HG03558 (cell line): Measurements from ENCODE around the gene NFX1.
"Not testable (repeated sequence)": the region's sequence is repeated elsewhere in the genome, so short reads cannot be mapped to it uniquely, and the experiment has no call there.

ENCODE experiments used
- ATAC-seq: cut with Tn5 transposase; IDR thresholded peaks from one replicate; pipeline ENCODE4 v1.9.1; 2021; ENCODE audit warnings: moderate number of reproducible peaks; ENCODE audit not compliant: unreplicated experiment; ENCODE audit errors: extremely low read depth

Gene NFX1

DNA sequence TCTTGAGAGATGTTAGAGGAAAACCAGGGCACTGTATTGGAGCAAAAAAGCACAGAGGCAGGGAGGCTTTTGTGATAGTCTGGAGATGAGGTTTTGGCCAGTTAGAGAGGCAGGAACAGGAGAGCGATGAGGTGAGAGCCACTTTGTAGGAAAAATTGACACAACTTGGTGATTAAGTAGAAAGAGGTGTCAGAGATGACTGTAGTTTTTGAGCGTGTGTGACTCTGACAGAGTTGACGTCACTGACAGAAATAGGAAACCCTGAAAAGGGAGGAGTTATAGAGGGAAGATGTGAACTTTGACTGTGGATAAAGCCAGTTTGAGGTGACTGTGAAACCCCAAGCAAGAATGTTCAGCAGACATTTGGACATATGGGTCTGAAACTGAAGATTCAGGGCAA lies 15.7 kb downstream of the NFX1 start:
- ATAC-seq = no peak

DNA sequence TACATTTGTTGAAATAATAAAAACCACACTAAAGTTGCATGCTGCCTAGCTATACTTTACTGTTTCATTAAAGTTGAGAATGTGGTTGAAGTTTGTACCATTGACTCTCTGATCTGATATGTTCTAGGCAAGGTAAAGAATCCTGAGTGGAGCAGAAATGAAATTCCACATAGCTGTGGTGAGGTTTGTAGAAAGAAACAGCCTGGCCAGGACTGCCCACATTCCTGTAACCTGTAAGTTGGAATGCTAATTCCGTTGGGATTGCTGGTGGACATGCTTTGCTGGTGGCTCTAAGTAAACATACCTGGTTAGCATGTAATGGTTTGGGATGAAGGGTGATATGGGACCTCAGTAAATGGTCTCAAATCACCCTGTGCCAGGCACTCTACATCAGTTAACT lies 16.8 kb downstream of the NFX1 start:
- ATAC-seq = no peak

DNA sequence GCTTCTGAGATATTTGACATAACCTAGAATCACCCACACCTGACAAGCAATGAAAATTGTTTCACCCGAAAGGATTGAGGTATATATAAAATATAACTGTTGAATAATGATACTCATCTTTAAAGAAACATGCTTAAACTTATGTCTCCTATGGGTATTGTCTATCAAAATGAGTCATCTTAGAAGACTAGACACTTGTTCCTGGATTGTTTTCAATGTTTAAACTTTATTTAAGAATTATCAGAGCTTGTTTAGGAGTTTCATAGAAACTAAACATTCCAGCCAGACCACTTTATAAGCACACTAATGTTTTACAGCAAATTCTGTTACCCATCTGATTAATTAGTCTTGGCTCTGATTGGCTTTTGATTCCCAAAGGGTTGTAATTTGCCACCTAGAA lies 19.6 kb downstream of the NFX1 start:
- no peak for ATAC-seq

DNA sequence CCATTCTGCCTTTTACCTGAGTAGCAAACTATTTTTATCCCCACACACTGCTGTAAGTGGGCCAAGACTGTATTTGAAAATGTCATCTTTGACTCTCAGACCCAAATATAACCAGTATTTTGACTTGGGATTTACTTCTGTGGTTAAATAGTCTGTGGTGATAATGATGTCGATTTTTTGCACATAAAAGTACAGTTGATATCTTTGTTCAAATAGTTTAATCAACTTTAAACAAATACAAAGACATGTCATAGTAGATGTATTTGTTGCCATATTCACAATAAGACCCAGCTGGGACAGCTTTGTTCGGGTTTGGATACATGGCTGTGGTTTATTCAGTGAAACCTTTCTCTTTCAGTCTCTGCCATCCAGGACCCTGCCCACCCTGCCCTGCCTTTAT lies 20.4 kb downstream of the NFX1 start:
- ATAC-seq = no peak

DNA sequence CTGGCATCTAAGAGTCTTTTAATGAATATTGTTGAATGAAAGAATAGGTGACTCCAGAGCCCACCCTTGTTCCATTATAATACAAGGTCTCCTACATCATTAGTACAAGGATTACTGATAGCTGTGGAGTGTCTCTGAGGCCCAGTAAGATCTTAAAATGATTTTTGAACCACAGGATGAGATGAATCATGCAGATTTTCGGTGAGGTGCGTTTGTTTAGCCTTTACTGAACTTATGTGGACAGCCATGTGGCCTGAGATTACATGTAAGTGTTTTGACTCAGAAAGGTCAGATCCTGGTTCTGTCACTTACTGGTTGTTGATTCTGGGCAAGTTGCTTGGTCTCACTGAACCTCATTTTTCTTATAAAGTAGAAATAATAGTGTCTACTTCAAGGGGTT lies 21.6 kb downstream of the NFX1 start:
- no peak for ATAC-seq

DNA sequence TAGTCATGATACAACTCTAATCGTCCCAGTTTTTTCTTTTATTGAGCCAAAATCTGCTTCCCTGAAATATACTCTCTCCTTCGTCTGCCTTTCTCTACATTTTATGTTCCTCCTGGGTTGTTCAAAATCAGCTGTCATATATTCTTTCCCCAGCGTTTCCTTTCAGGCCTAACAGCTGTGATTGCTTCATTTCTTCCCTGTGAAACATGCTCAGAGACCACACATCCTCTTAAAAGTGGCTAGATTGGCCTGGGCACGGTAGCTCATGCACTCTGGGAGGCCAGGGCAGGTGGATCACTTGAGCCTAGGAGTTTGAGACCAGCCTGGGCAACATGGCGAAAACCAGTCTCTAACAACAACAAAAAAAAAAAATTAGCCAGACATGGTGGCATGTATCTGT lies 25.1 kb downstream of the NFX1 start:
- no peak for ATAC-seq

DNA sequence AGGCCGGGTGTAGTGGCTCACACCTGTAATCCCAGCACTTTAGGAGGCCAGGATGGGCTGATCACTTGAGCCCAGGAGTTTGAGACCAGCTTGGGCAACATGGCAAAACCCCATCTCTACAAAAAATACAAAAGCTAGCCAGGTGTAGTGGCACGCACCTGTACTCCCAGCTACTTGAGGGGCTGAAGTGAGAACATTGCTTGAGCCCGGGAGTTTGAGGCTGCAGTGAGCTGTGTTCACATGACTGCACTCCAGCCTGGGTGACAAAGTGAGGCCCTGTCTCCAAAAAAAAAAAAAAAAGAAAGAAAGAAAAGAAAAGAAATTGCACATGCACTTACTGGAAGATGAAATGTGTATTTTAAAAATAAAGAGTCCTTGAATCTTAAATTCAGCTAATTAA lies 26.8 kb downstream of the NFX1 start:
- not testable (repeated sequence) for ATAC-seq

DNA sequence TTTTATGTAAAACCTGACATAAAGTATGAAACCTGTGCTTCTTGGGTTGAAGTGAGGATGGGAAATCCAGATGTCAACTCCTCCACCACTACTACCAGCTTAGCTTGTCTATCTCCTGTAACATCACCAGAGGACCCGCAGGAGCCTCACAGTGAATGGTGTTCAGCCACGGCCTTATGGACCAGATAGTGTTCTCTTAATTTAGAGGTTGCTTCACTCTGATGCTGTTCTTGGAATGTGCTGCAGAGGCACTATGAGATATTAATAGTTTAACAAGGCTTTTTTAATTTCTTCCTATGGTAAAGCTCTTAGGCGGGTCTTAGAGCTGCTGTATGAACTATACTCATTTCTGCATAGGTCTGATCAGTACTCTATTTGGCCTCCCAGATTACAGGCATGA lies 27.9 kb downstream of the NFX1 start:
- no peak for ATAC-seq

DNA sequence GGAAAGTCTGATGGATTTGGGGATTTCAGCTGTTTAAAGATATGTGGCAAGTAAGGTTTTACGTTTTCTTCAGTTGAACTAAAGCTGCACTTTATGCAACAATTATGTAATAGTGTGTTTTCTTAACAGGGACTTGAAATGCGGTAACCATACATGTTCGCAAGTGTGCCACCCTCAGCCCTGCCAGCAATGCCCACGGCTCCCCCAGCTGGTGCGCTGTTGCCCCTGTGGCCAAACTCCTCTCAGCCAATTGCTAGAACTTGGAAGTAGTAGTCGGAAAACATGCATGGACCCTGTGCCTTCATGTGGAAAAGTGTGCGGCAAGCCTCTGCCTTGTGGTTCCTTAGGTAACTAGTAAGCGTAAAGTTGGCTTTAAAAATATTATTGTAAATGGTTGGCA lies 28.5 kb downstream of the NFX1 start:
- ATAC-seq = no peak

DNA sequence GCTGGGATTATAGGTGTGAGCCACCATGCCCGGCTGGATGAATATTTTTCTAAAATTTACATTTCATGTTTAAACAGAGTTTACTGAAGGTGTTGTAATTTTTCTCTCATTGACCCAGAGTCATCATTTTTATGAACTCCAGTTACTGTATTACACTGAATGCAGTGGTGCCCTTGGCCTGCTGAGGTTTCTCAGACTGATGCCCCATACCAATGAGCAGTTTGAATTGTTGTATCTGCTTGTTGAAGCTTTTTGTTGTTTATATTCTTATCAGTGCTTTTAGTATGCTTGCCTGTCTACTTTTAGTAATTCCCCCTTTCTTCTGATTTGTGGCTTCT lies 29.9 kb downstream of the NFX1 start:
- ATAC-seq = no peak

DNA sequence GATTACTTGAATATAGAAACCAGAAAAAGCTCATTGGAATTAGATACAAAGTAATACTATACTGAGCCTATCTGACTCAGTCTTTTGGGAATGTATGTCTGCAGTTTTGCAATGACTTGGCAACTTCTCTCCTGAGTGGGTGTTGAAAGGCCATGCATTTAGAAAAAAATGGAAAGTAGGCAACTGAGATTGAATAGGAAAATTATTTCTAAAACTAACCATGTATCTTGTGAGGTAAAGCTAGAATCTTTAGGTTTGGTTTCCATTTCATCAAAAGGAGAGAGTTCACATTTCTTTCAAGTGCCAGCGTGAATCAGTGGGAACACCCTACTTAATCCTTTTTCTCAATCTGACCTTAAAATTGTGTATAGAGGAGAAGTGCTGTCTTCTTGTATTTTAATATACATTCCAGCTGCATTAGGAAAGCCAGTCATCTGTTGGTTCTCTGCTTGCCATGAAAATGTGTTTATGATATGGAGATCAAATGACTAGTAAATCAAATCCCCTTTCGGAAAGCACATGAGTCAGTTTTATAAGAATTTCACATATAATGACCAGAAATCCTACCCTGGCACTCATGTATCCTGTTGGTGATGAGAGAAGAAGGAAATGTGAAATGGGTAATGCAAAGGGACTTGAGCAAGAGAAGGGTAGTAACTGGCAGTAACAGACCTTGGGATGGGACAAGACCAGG lies 30.4 kb downstream of the NFX1 start:
- no peak for ATAC-seq

DNA sequence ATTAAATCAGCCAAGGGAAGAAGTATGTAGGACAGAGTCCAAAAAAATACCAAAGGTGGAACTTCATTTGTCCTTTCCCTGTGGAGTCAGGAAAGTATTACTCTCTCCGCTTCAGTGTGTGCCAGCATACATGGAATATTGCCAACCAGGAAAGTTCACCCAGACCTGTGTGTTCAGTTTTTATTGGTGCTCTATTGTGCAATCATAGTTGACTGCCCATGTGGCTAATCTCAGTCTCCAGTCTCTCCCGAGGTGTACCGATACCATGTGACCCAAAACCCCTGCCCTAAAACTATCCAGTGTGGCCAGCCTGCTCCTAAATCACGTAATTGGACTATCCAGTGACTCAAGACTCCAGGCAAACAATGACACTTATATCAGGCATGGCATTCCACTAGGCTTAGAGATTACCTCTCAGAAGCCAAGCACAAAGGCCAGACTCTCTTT lies 38.8 kb downstream of the NFX1 start:
- ATAC-seq = no peak

DNA sequence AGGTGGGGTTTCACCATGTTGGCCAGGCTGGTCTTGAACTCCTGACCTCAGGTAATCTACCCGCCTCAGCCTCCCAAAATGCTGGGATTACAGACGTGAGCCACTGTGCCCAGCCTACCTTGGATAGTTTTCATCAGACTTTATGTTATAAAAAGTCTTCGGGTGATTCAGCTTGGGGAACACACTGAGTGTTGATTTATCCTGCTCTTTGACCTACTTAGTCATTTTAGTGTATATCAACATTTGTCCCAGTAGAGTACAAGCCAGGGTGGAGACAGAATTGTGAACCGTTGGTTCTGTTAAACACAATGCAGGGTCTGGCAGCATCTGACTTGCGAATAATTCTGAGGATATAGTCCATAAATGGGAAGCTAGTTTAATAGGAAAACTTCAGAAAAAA lies 39.7 kb downstream of the NFX1 start:
- ATAC-seq = no peak

DNA sequence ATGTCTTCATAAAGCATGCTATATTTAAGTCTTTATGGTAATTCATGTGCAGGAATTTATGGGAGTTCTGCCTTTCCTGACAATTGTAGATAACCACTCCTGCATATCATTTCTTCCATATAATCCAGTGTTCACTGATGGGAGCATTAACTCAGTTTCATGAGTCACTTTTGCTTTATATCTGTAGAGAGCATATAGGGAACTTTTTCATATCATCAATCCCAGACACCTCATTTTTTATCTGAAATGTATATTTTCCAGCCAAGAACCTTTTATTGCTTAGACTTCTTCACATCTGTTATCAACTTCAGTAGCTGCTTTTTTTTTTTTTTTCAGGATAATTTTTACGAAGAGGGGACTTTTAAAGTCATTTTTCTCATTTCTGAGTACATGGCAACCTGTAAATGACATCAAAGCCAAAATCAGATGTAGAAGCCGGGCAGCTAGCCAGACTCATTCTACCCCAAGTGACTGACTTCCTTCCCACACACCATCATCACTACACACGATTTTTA lies 41.1 kb downstream of the NFX1 start:
- no peak for ATAC-seq

DNA sequence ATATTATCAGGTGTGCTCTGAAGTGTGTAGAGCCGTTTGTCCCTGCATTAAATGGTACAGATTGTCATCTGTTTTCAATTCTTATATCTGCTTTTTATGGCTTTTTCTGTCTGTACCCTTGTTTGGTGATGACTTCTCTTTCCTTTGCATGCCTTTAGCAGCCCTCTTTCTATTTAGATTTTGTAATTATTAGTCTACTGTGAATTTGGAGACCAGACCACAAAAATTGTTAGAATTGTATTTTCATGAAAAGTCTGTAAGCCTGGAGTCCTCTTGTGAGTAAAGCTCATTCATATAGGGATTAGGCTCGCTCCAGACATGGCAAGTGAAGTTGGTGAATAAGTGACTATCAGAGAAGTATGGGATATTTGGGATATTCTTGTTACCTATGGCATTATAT lies 41.7 kb downstream of the NFX1 start:
- ATAC-seq = no peak

DNA sequence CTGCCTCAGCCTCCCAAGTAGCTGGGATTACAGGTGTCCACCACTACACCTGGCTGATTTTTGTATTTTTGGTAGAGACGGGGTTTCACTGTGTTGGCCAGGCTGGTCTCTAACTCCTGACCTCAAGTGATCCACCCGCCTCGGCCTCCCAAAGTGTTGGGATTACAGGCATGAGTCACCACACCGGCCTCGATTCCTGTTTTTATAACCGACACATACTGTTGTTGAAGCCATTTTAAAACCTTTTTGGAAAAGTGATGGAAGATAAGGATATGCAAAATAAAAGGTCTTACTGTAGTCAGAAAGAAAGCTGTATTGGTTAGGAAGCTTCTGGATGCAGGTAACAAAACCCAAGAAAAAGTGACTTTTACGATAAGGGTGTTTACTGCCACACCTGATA lies 42.6 kb downstream of the NFX1 start:
- not testable (repeated sequence) for ATAC-seq

DNA sequence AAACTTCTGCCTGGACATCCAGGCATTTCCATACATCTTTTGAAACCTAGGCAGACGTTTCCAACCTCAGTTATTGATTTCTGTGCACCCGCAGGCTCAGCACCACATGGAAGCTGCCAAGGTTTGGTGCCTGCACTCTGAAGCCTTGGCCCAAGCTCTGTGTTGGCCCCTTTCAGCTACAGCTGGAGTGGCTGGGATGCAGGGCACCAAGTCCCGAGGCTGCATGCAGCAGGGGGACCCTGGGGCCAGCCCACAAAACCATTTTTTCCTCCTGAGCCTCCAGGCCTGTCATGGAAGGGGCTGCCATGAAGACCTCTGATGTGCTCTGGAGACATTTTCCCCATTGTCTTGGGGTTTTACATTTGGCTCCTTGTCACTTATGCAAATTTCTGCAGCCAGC lies 49.9 kb downstream of the NFX1 start:
- ATAC-seq = no peak

DNA sequence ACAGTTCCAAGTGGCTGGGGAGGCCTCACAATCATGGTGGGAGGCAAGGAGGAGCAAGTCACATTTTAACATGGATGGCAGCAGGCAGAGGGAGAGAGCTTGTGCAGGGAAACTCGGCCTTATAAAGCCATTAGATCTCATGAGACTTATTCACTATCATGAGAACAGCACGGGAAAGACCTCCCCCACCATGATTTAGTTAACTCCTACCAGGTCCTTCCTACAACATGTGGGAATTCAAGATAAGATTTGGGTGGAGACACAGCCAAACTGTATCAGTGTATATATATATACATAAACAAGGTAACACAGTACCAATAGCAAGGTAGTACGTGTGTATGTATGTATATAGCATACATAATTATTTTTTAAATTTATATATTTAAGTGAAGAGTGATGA lies 50.9 kb downstream of the NFX1 start:
- no peak for ATAC-seq

DNA sequence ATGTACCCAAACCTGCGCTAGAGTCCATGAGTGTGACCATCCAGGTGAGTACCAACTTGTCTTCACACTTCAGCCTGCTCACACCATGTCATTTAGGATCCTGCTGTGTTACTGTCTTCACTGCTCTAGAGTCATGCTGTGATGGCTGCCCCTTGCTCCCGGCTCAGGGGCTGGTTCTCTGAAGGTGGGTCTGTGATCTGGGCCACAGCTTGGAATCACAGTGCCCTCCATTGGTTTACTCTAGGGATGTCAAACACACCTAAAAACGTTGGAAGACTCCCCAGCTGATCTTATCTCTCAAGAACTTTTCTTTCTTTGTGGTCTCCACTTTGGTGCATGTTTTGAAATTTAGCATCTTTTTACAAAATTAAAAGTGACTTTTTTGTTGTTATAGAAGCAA lies 53.8 kb downstream of the NFX1 start:
- ATAC-seq = no peak

DNA sequence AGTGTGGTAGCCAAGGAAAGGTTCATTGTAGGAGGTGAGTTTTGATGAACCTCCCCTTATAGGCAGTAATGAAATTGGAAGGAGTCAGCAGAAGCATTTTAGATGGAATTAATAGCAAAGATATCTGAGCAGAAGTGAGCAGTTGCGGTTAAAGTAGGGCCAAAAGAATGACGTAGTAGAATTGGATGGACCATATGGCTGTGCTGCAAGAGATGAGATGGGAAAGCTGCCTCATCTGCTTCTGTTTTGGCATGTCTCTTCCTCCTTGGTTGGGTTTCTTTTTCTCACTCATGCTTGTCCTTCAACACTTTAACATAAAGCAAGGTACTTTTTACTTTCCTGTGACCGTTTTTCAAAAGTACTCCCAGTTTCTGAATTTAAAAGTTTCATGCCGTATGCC lies 56.2 kb downstream of the NFX1 start:
- no peak for ATAC-seq

DNA sequence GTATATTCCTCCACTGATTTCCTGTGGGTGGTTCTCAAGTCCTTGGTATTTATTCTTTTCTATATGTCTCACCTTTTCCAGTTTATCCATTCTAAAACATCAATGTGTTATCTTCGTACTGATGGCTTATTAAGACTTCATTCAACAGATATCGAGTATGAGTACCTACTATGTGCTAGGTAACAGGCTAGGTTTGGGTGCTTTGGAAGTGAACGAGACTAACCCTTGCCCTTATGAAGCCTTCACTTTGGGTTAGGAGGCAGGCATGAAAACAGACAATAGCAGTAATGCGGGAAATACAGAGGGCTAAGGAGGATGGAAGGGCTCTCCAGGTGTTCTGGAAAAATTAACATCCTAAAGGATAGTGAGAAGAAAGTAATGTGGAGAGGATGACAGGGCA lies 58.7 kb downstream of the NFX1 start:
- no peak for ATAC-seq

DNA sequence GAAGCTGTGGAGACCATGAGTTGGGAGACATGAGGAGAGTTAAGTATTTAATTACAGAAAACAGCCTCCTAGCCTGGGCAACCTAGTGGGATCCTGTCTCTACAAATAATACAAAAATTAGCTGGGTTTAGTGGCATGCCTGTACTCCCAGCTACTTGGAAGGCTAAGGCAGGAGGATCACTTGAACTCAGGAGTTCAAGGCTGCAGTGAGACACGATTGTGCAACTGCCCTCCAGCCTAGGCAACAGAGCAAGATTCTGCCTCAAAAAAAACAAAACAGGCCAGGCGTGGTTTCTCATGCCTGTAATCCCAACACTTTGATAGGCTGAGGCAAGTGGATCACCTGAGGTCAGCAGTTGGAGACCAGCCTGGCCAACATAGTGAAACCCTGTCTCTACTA lies 59.4 kb downstream of the NFX1 start:
- no peak for ATAC-seq

DNA sequence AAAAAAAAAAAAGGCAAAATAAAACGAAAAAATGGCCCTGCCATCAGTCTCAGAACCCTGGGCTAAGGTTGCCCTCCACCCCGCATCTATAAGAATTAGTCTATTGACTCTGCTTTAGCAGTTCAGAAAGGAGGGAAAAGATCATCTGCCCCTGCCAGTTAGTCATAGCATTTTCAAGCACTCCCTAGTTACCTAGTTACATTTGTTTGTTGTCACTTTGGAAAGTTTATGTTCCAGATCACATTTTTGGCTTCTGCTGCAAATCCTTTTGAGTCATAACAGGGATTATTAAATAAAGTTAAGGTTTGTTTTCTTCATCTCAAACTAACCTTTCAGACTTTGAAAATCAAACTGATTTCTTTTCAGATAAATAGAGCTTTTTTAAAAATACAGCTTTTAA lies 60.0 kb downstream of the NFX1 start:
- ATAC-seq = no peak
